Measurements from ENCODE around the gene PTK6.

PTK6 gene

GRCh38 chr20:63497946-63498935 lies 38.9 kb downstream of the PTK6 start (continued):
- peak; percentile 89 for TF ChIP-seq ZNF600 (tag by site-specific recombination; IDR thresholded peaks at IDR 0.05)
- TF ChIP-seq YY2 (tag by site-specific recombination; IDR thresholded peaks at IDR 0.05): peak; percentile 61
- TF ChIP-seq ZNF311 (tag by site-specific recombination; IDR thresholded peaks at IDR 0.05; ENCODE audit: borderline replicate concordance): no peak
- TF ChIP-seq KLF9 (tag by site-specific recombination; IDR thresholded peaks at IDR 0.05; ENCODE audit: low read depth): 0 out of 2 replicates have a peak, but pooled peaks have one; percentile 32
- TF ChIP-seq ZFP69B (tag by site-specific recombination; IDR thresholded peaks at IDR 0.05): peak; percentile 19; the same call in 1 of the 2 replicates
- TF ChIP-seq ZNF140 (tag by site-specific recombination; IDR thresholded peaks at IDR 0.05): no peak
- peak; percentile 81 for TF ChIP-seq ZIC2 (tag by site-specific recombination; IDR thresholded peaks at IDR 0.05)
- TF ChIP-seq ZNF335 (tag by site-specific recombination; conservative IDR thresholded peaks at IDR 0.05): peak; percentile 51
- TF ChIP-seq GLI4 (tag by site-specific recombination; IDR thresholded peaks at IDR 0.05): no peak
- TF ChIP-seq ZNF426 (tag by site-specific recombination; IDR thresholded peaks at IDR 0.05): no peak
- peak; percentile 69 for TF ChIP-seq WT1 (tag by site-specific recombination; IDR thresholded peaks at IDR 0.05)
- TF ChIP-seq ZNF184 (tag by site-specific recombination; IDR thresholded peaks at IDR 0.05): no peak
- TF ChIP-seq PRDM6 (tag by site-specific recombination; IDR thresholded peaks at IDR 0.05): no peak
- TF ChIP-seq KLF17 (tag by site-specific recombination; IDR thresholded peaks at IDR 0.05): peak; percentile 64; the same call in 1 of the 2 replicates
- no peak; the same call in 1 of the 2 replicates for TF ChIP-seq SP3 (tag by site-specific recombination; IDR thresholded peaks at IDR 0.05)
- no peak for TF ChIP-seq ZNF239 (tag by site-specific recombination; IDR thresholded peaks at IDR 0.05)
- TF ChIP-seq ZXDB (tag by site-specific recombination; IDR thresholded peaks at IDR 0.05): 0 out of 2 replicates have a peak, but pooled peaks have one; percentile 28
- TF ChIP-seq KLF8 (tag by site-specific recombination; IDR thresholded peaks at IDR 0.05): peak; percentile 49; the same call in 1 of the 2 replicates
- no peak for TF ChIP-seq ZNF791 (tag by site-specific recombination; IDR thresholded peaks at IDR 0.05)

- no peaks in the 10 kb centered on the region for H3K4me1 ChIP-seq (ENCODE audit: control insufficient read depth, insufficient read depth, low read length)
- H3K9me3 ChIP-seq (ENCODE audit: control insufficient read depth, insufficient read depth, low read depth, low read length): no peaks in the 10 kb centered on the region
- POLR2A ChIA-PET: interaction anchor here (0.9 to 2.3 kb wide), 3 partner anchors 22 to 30 kb away, joined by 3 to 12 read pairs (median 3); partner anchors contain the start of gene PPDPF
- H3K4me3 ChIP-seq (ENCODE audit: low read depth, low read length): peak overlapping the region; percentile 46
- H3K27ac ChIP-seq (ENCODE audit: extremely low read depth, low read depth, low read length): no peak overlapping the region
- CTCF ChIA-PET: interaction anchor here (0.5 to 1.8 kb wide), 10 partner anchors 11 to 483 kb away, joined by 3 to 12 read pairs (median 6); partner anchors contain the start of gene PPDPF
- H3K36me3 ChIP-seq (ENCODE audit: control insufficient read depth in 2 of 2, insufficient read depth in 1 of 2, low read length in 2 of 2): peaks cover 4 to 48% of the 10 kb centered on the region in 2 experiments; a peak in 2 of 3 replicates
- TF ChIP-seq HIC1 (tag by site-specific recombination; IDR thresholded peaks at IDR 0.05): peak; percentile 72
- no peak for TF ChIP-seq ZNF658 (tag by site-specific recombination; IDR thresholded peaks at IDR 0.05)
- no peak for TF ChIP-seq ZNF416 (tag by site-specific recombination; IDR thresholded peaks at IDR 0.05)
- TF ChIP-seq TCF7L2 (IDR thresholded peaks at IDR 0.05; ENCODE audit: borderline replicate concordance, low read depth, low read length): no peak
- no peak for TF ChIP-seq ZFHX2 (tag by site-specific recombination; conservative IDR thresholded peaks at IDR 0.05)
- no peak for TF ChIP-seq ZNF174 (tag by site-specific recombination; IDR thresholded peaks at IDR 0.05)
- TF ChIP-seq ZNF791 (tag by site-specific recombination; IDR thresholded peaks at IDR 0.05): no peak
- TF ChIP-seq AEBP2 (tag by site-specific recombination; IDR thresholded peaks at IDR 0.05; ENCODE audit: borderline replicate concordance): no peak
- 0 out of 2 replicates have a peak, but pooled peaks have one; percentile 21 for TF ChIP-seq BCL11B (tag by site-specific recombination; IDR thresholded peaks at IDR 0.05; ENCODE audit: low read depth)
- TF ChIP-seq ZNF792 (tag by site-specific recombination; IDR thresholded peaks at IDR 0.05): no peak
- peak; percentile 45; the same call in 1 of the 2 replicates for TF ChIP-seq GLIS2 (tag by site-specific recombination; IDR thresholded peaks at IDR 0.05)
Observed at GRCh38 chr20:63497138-63497945, 39.8 kb downstream of the PTK6 start.

Data from HEK293 (cell line).